Stomach smooth muscle (tissue), 2 donors: Measurements from ENCODE around the gene RFTN1.
"Not testable (repeated sequence)": the region's sequence is repeated elsewhere in the genome, so short reads cannot be mapped to it uniquely, and the experiment has no call there.

ENCODE experiments used
- H3K27ac ChIP-seq: one replicate; pipeline ENCODE4 v1.7.0; 2013; ENCODE audit warnings: mild to moderate bottlenecking, low read length, inconsistent platforms
- H3K27me3 ChIP-seq, 2 donors: one replicate each; pipeline ENCODE4 v1.7.0; 2013; ENCODE audit warnings: low read length in 2 of 2; ENCODE audit not compliant: insufficient read depth in 2 of 2, control insufficient read depth in 1 of 2
- H3K36me3 ChIP-seq, 2 donors: one replicate each; pipeline ENCODE4 v1.7.0; 2013; ENCODE audit warnings: low read length in 2 of 2; ENCODE audit not compliant: control insufficient read depth in 2 of 2, insufficient read depth in 2 of 2
- H3K4me1 ChIP-seq: one replicate; pipeline ENCODE4 v1.7.0; 2013; ENCODE audit warnings: low read length; ENCODE audit not compliant: control insufficient read depth, insufficient read depth
- H3K4me3 ChIP-seq, 2 donors: one replicate each; pipeline ENCODE4 v1.7.0; 2013; ENCODE audit warnings: low read length in 2 of 2
- H3K9ac ChIP-seq, 2 donors: one replicate each; pipeline ENCODE4 v1.7.0; 2013; ENCODE audit warnings: low read length in 2 of 2, mild to moderate bottlenecking in 1 of 2
- H3K9me3 ChIP-seq, 2 donors: one replicate each; pipeline ENCODE4 v1.7.0; 2013; ENCODE audit warnings: low read length in 2 of 2; ENCODE audit not compliant: control insufficient read depth in 2 of 2
- donor health status: healthy.
- donor health status: Pancreatic carcinoma.

RFTN1 gene

GRCh38 chr3:16496408-16497222 is 16.9 kb downstream of the RFTN1 start:
- Histone ChIP-seq H3K36me3 (peaks cover 3 to 4% of the 10 kb centered on the region in 2 donors), H3K9me3 (peaks cover 0 to 3% of the 10 kb centered on the region in 2 donors), H3K27me3 (peaks cover 0 to 2% of the 10 kb centered on the region in 2 donors), H3K4me3 (no peak overlapping the region), H3K9ac (no peak overlapping the region), H3K27ac (no peak overlapping the region), H3K4me1 (no peaks in the 10 kb centered on the region)

- no peak overlapping the region for H3K27ac ChIP-seq
- H3K9ac ChIP-seq, result no peak overlapping the region
- peaks cover 0 to 3% of the 10 kb centered on the region in 2 donors for H3K9me3 ChIP-seq
- H3K4me3 ChIP-seq, result no peak overlapping the region
- no peaks in the 10 kb centered on the region for H3K4me1 ChIP-seq
- peaks cover 0 to 2% of the 10 kb centered on the region in 2 donors for H3K27me3 ChIP-seq
- H3K36me3 ChIP-seq, result peaks cover 3 to 4% of the 10 kb centered on the region in 2 donors
Observed at GRCh38 chr3:16496008-16496407, 17.5 kb downstream of the RFTN1 start.

GRCh38 chr3:16494814-16495431 is 18.6 kb downstream of the RFTN1 start:
- H3K36me3 ChIP-seq, result peaks cover 3 to 4% of the 10 kb centered on the region in 2 donors
- H3K27me3 ChIP-seq, result peaks cover 0 to 2% of the 10 kb centered on the region in 2 donors
- H3K9me3 ChIP-seq, result peaks cover 0 to 3% of the 10 kb centered on the region in 2 donors
- no peak overlapping the region for H3K4me3 ChIP-seq
- H3K27ac ChIP-seq, result no peak overlapping the region
- H3K9ac ChIP-seq, result no peak overlapping the region
- H3K4me1 ChIP-seq, result no peaks in the 10 kb centered on the region

- H3K36me3 ChIP-seq, result peaks cover 3 to 4% of the 10 kb centered on the region in 2 donors
- H3K27me3 ChIP-seq, result peaks cover 0 to 2% of the 10 kb centered on the region in 2 donors
- no peaks in the 10 kb centered on the region for H3K4me1 ChIP-seq
- no peak overlapping the region for H3K27ac ChIP-seq
- H3K9ac ChIP-seq, result no peak overlapping the region
- no peak overlapping the region for H3K4me3 ChIP-seq
- H3K9me3 ChIP-seq, result peaks cover 0 to under 1% of the 10 kb centered on the region in 2 donors
Observed at GRCh38 chr3:16494094-16494493, 19.4 kb downstream of the RFTN1 start.

- Histone ChIP-seq H3K27me3 (peaks cover 0 to 2% of the 10 kb centered on the region in 2 donors), H3K27ac (no peak overlapping the region)
Observed at GRCh38 chr3:16490062-16490619, 23.4 kb downstream of the RFTN1 start.

GRCh38 chr3:16489326-16490061 is 24.0 kb downstream of the RFTN1 start:
- not testable (repeated sequence) for H3K36me3 ChIP-seq, H3K9me3 ChIP-seq, H3K9ac ChIP-seq, H3K27me3 ChIP-seq, H3K27ac ChIP-seq, H3K4me3 ChIP-seq, H3K4me1 ChIP-seq

More at GRCh38 chr3:16490062-16490619, 23.4 kb downstream of the RFTN1 start:
- Histone ChIP-seq H3K9me3 (no peaks in the 10 kb centered on the region), H3K4me3 (no peak overlapping the region), H3K9ac (no peak overlapping the region), H3K36me3 (peaks cover 3 to 4% of the 10 kb centered on the region in 2 donors), H3K4me1 (no peaks in the 10 kb centered on the region)

- Histone ChIP-seq H3K36me3 (peaks cover 3 to 4% of the 10 kb centered on the region in 2 donors), H3K27me3 (no peaks in the 10 kb centered on the region), H3K27ac (no peak overlapping the region), H3K9ac (no peak overlapping the region), H3K4me1 (no peaks in the 10 kb centered on the region), H3K9me3 (no peaks in the 10 kb centered on the region), H3K4me3 (no peak overlapping the region)
Observed at GRCh38 chr3:16488637-16489036, 24.9 kb downstream of the RFTN1 start.

GRCh38 chr3:16487511-16488175 is 25.9 kb downstream of the RFTN1 start:
- Histone ChIP-seq H3K27ac (no peak overlapping the region), H3K4me1 (no peaks in the 10 kb centered on the region), H3K9me3 (no peaks in the 10 kb centered on the region), H3K4me3 (no peak overlapping the region), H3K27me3 (no peaks in the 10 kb centered on the region), H3K36me3 (peaks cover 0 to 4% of the 10 kb centered on the region in 2 donors), H3K9ac (no peak overlapping the region)

- H3K9ac ChIP-seq, result no peak overlapping the region
- peaks cover 0 to under 1% of the 10 kb centered on the region in 2 donors for H3K36me3 ChIP-seq
- no peaks in the 10 kb centered on the region for H3K27me3 ChIP-seq
- no peak overlapping the region for H3K27ac ChIP-seq
- no peaks in the 10 kb centered on the region for H3K9me3 ChIP-seq
- H3K4me3 ChIP-seq, result no peak overlapping the region
- no peaks in the 10 kb centered on the region for H3K4me1 ChIP-seq
Observed at GRCh38 chr3:16486951-16487480, 26.5 kb downstream of the RFTN1 start.

GRCh38 chr3:16486201-16486600 is 27.3 kb downstream of the RFTN1 start:
- Histone ChIP-seq H3K27ac (no peak overlapping the region), H3K9me3 (no peaks in the 10 kb centered on the region), H3K4me1 (no peaks in the 10 kb centered on the region), H3K4me3 (no peak overlapping the region), H3K9ac (no peak overlapping the region), H3K36me3 (no peaks in the 10 kb centered on the region), H3K27me3 (no peaks in the 10 kb centered on the region)
